Mesenchymal stem cell (in vitro differentiated cells and primary cell): ENCODE results near the gene B3GALT4.
A peak's percentile ranks its signal among the peaks of the same experiment; 100 is the strongest.

ENCODE experiments used
- DNase-seq: peaks from one replicate; pipeline ENCODE4 v3.0.0-alpha.2; 2013
- H2AFZ ChIP-seq: one replicate; pipeline ENCODE4 v1.6.1; 2013; ENCODE audit warnings: low read depth, mild to moderate bottlenecking, control low read depth, inconsistent platforms, low read length, moderate library complexity
- H2AK5ac ChIP-seq: 2 replicates; pipeline ENCODE4 v1.6.1; 2013; ENCODE audit warnings: low read length, moderate library complexity, mild to moderate bottlenecking, inconsistent platforms; ENCODE audit not compliant: severe bottlenecking
- H2BK120ac ChIP-seq: one replicate; pipeline ENCODE4 v1.6.1; 2013; ENCODE audit warnings: low read depth, mild to moderate bottlenecking, inconsistent platforms, low read length, moderate library complexity
- H2BK12ac ChIP-seq, 2 experiments: one replicate each; pipeline ENCODE4 v1.6.1; 2013; ENCODE audit warnings: inconsistent platforms in 2 of 2, low read length in 2 of 2, mild to moderate bottlenecking in 2 of 2, moderate library complexity in 2 of 2, control low read depth in 1 of 2
- H2BK15ac ChIP-seq: one replicate; pipeline ENCODE4 v1.6.1; 2013; ENCODE audit warnings: mild to moderate bottlenecking, low read depth, inconsistent platforms; ENCODE audit not compliant: poor library complexity, severe bottlenecking
- H2BK5ac ChIP-seq: 2 replicates; pipeline ENCODE4 v1.6.1; 2013; ENCODE audit warnings: low read depth, mild to moderate bottlenecking, low read length, control low read depth, inconsistent platforms; ENCODE audit not compliant: poor library complexity, severe bottlenecking
- H3K14ac ChIP-seq, 2 experiments: one replicate each; pipeline ENCODE4 v1.6.1; 2013; ENCODE audit warnings: inconsistent platforms in 2 of 2, low read length in 2 of 2, control low read depth in 1 of 2, mild to moderate bottlenecking in 1 of 2, moderate library complexity in 1 of 2
- H3K18ac ChIP-seq, 2 experiments: one replicate each; pipeline ENCODE4 v1.6.1; 2013; ENCODE audit warnings: inconsistent platforms in 2 of 2, low read length in 2 of 2, control low read depth in 1 of 2, low read depth in 1 of 2, mild to moderate bottlenecking in 1 of 2
- H3K23ac ChIP-seq, 2 experiments: one replicate each; pipeline ENCODE4 v1.6.1; 2013; ENCODE audit warnings: inconsistent platforms in 2 of 2, low read length in 2 of 2, mild to moderate bottlenecking in 2 of 2, moderate library complexity in 2 of 2, control low read depth in 1 of 2
- H3K27ac ChIP-seq: 2 replicates; pipeline ENCODE4 v1.5.1; 2013; ENCODE audit warnings: mild to moderate bottlenecking, moderate library complexity, low read length, control low read depth, inconsistent platforms; ENCODE audit not compliant: poor library complexity, severe bottlenecking
- H3K27me3 ChIP-seq, 2 experiments: 2 replicates each; pipeline versions ENCODE4 v1.6.1 to v1.7.0; 2013; ENCODE audit warnings: low read length in 2 of 2, mild to moderate bottlenecking in 2 of 2, moderate library complexity in 2 of 2, control low read depth in 1 of 2, inconsistent platforms in 1 of 2; ENCODE audit not compliant: control insufficient read depth in 1 of 2, insufficient read depth in 1 of 2
- H3K36me3 ChIP-seq, 2 experiments: 2 replicates each; pipeline versions ENCODE4 v1.6.1 to v1.7.0; 2013; ENCODE audit warnings: low read length in 2 of 2, control low read depth in 1 of 2, inconsistent platforms in 1 of 2, low read depth in 1 of 2, mild to moderate bottlenecking in 1 of 2; ENCODE audit not compliant: insufficient read depth in 2 of 2, control insufficient read depth in 1 of 2
- H3K4ac ChIP-seq, 2 experiments: one replicate each; pipeline ENCODE4 v1.6.1; 2013; ENCODE audit warnings: inconsistent platforms in 2 of 2, low read length in 2 of 2, mild to moderate bottlenecking in 2 of 2, moderate library complexity in 2 of 2, control low read depth in 1 of 2, low read depth in 1 of 2
- H3K4me1 ChIP-seq: 2 replicates; pipeline ENCODE4 v1.6.1; 2013; ENCODE audit warnings: low read depth, low read length, control low read depth; ENCODE audit not compliant: control insufficient read depth, insufficient read depth
- H3K4me2 ChIP-seq: 2 replicates; pipeline ENCODE4 v1.6.1; 2013; ENCODE audit warnings: low read length, mild to moderate bottlenecking, inconsistent platforms; ENCODE audit not compliant: poor library complexity, severe bottlenecking
- H3K4me3 ChIP-seq, 2 experiments: 2 replicates each; pipeline versions ENCODE4 v1.5.1 to v1.7.0; 2013; ENCODE audit warnings: low read length in 2 of 2, mild to moderate bottlenecking in 2 of 2, control low read depth in 1 of 2, low read depth in 1 of 2; ENCODE audit not compliant: insufficient read depth in 1 of 2
- H3K79me1 ChIP-seq: replicated peaks from 2 replicates; pipeline ENCODE4 v1.6.1; 2013; ENCODE audit warnings: mild to moderate bottlenecking, control low read depth, low read length, inconsistent platforms; ENCODE audit not compliant: poor library complexity, severe bottlenecking
- H3K9ac ChIP-seq: 2 replicates; pipeline ENCODE4 v1.7.0; 2013; ENCODE audit warnings: mild to moderate bottlenecking, low read length, moderate library complexity
- H3K9me3 ChIP-seq: 2 replicates; pipeline ENCODE4 v1.7.0; 2013; ENCODE audit warnings: mild to moderate bottlenecking, low read length; ENCODE audit not compliant: control insufficient read depth
- H4K8ac ChIP-seq: one replicate; pipeline ENCODE4 v1.6.1; 2013; ENCODE audit warnings: inconsistent platforms, mild to moderate bottlenecking, low read length, moderate library complexity
- H4K91ac ChIP-seq: one replicate; pipeline ENCODE4 v1.6.1; 2013; ENCODE audit warnings: mild to moderate bottlenecking, low read length, inconsistent platforms
- WGBS: methylation state at CpG from one replicate; pipeline ENCODE4 v1.1.7; 2013; ENCODE audit warnings: mixed read lengths; 5-methylcytosine and 5-hydroxymethylcytosine counted together

The B3GALT4 gene

DNA sequence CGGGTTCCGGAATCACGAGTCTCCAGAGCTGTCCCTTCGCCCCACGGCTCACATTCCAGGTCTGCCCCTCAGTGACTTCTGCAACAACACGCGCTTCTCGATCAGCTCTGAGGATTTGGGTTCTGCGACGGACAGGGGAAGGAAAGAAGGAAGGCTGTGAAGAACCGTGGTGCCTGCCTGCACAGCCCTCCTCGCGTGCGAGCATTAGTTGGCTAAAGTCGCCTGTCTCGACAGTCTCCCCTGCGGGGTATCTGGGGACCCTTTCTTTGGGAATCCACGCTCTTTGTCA lies 28.3 kb upstream of the B3GALT4 start:
- Histone ChIP-seq H2BK120ac (peak overlapping the region; percentile 74), H3K4ac (peak overlapping the region; percentile 27 to 87), H2BK15ac (no peak overlapping the region), H3K4me2 (peak overlapping the region; percentile 95), H3K23ac (peak overlapping the region in 1 of 2 experiments; percentile 75), H3K9ac (peak overlapping the region; percentile 88), H2AK5ac (no peak overlapping the region), H2BK12ac (peak overlapping the region; percentile 33 to 68), H3K4me1 (peaks cover 14% of the 10 kb centered on the region), H3K36me3 (peaks cover 9 to 14% of the 10 kb centered on the region in 2 experiments), H4K8ac (peak overlapping the region; percentile 71), H3K9me3 (no peaks in the 10 kb centered on the region), H3K79me1 (peaks cover 12% of the 10 kb centered on the region), H3K14ac (peak overlapping the region in 1 of 2 experiments; percentile 31), H2BK5ac (no peak overlapping the region), H2AFZ (peak overlapping the region; percentile 73), H3K18ac (peak overlapping the region; percentile 79 to 93), H3K27me3 (peaks cover 0 to under 1% of the 10 kb centered on the region in 2 experiments), H3K4me3 (peak overlapping the region; percentile 61 to 72), H3K27ac (peak overlapping the region; percentile 66), H4K91ac (peak overlapping the region; percentile 14)
- peak; percentile 80 for DNase-seq
- WGBS, result 7% methylated on average over 17 of the region's 18 CpGs

DNA sequence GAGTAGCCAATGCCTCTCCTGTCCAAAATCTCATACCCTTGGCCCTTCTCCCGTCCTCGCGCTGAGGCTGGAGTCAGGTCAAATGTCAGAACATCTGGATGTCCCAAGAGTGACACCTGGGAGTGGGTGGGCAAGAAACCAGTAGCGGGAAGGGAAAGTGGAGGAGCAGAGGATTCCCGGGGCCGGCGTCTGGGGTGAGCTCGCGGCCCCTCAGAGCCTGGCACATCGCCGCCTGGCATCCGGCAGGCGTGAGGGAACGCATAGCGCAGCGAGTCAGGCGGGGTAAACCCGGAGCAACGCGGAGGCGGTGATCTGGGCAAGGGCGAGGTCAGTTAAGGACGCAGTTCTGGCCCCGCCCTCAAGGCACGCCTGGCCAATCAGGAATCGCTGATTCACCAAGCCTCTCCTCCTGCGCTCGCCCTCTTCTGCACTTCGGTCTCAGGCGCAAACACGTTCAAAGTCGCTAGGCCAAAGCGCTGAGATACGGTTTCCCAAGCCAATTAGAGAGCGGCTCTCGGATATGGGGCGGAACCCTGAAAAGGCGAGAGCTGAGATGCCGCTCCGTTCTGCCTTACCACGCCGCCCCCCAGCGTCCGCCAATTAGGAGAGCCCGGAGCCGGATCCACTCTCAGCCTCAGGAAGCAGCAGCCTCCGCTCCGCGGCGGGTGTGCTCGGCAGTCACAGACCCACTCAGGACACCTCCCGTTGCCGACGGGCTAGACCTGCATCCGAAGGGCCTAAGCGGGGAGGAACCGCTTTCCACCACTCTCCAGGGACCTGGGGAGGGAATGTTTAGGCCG lies 27.8 kb upstream of the B3GALT4 start:
- Histone ChIP-seq H2AK5ac (peak overlapping the region; percentile 31), H2BK15ac (peak overlapping the region; percentile 87), H2BK5ac (no peak overlapping the region), H3K18ac (peak overlapping the region; percentile 93 to 96), H2BK120ac (peak overlapping the region; percentile 74), H3K14ac (peak overlapping the region in 1 of 2 experiments; percentile 94), H4K91ac (peak overlapping the region; percentile 96), H3K4me3 (peak overlapping the region; percentile 67 to 89), H3K4ac (peak overlapping the region; percentile 49 to 87), H4K8ac (peak overlapping the region; percentile 100), H3K4me2 (peak overlapping the region; percentile 95), H3K9me3 (no peaks in the 10 kb centered on the region), H3K36me3 (peaks cover 9 to 14% of the 10 kb centered on the region in 2 experiments), H3K27me3 (no peaks in the 10 kb centered on the region), H3K27ac (peak overlapping the region; percentile 97), H3K79me1 (peaks cover 12% of the 10 kb centered on the region), H3K4me1 (peaks cover 14% of the 10 kb centered on the region), H2BK12ac (peak overlapping the region; percentile 61 to 68), H2AFZ (peak overlapping the region; percentile 79), H3K23ac (peak overlapping the region in 1 of 2 experiments; percentile 75), H3K9ac (peak overlapping the region; percentile 97)
- DNase-seq, result peak; percentile 100
- under 1% methylated on average over 57 of the region's 58 CpGs for WGBS

DNA sequence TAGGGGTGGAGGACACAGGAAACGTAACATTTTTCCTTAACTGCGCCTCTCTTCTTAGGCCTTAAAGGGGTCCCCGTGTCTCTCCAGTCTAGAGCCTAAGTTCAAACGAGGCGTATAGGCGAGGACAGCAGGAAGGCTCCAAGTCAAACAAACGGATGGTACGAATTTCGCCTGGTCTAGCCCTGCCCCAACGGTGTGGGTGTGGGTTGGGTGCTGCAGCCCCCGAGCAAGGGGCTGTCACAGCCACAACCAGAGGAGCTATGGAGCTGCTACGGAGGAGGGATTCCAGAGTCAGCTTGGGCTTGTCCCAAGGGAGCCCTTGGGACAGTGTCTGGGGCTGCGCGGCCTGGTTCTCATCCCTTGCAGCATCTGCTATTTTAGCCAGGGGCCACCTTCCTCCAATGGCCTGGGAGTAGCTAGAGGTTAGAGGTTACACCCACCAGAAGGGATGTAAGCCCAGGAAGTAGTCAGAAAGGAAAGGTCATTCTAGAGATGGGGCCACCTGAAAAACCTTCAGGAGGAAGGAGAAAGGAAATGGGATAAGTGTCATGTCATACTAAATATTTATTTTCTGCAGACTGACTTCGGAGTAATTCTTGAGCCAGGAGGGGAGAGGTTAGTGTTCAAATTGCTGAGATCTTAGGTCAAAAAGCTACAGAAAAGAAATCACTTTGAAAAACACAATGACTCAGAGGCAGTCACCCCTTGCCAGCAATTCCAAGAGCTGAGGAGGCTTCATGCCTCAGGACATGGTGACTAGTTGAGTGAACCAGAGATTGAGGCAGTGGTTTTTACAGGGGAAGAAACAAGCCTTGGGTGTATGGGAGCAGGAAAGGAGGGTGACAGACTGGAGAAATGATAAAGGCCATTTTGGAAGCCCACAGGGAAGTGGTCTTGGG lies 26.9 kb upstream of the B3GALT4 start:
- peak overlapping the region; percentile 67 to 89 for H3K4me3 ChIP-seq
- H3K14ac ChIP-seq, result peak overlapping the region in 1 of 2 experiments; percentile 94
- peak overlapping the region; percentile 54 for H2AK5ac ChIP-seq
- peak overlapping the region; percentile 97 for H3K9ac ChIP-seq
- H3K27ac ChIP-seq, result peak overlapping the region; percentile 97
- H2BK12ac ChIP-seq, result peak overlapping the region; percentile 61 to 70
- H4K91ac ChIP-seq, result peak overlapping the region; percentile 96
- no peak overlapping the region for H2BK5ac ChIP-seq
- peaks cover 12% of the 10 kb centered on the region for H3K79me1 ChIP-seq
- H3K4me1 ChIP-seq, result peaks cover 14% of the 10 kb centered on the region
- peak overlapping the region; percentile 95 for H3K4me2 ChIP-seq
- H3K9me3 ChIP-seq, result no peaks in the 10 kb centered on the region
- peak overlapping the region; percentile 79 for H2AFZ ChIP-seq
- H2BK15ac ChIP-seq, result peak overlapping the region; percentile 87
- peak overlapping the region; percentile 49 to 56 for H3K4ac ChIP-seq
- H3K23ac ChIP-seq, result peak overlapping the region in 1 of 2 experiments; percentile 60
- peak overlapping the region; percentile 100 for H4K8ac ChIP-seq
- DNase-seq, result peak; percentile 80
- H3K36me3 ChIP-seq, result peaks cover 9 to 20% of the 10 kb centered on the region in 2 experiments
- H3K18ac ChIP-seq, result peak overlapping the region; percentile 93 to 96
- 18% methylated on average over 15 of the region's 15 CpGs for WGBS
- no peaks in the 10 kb centered on the region for H3K27me3 ChIP-seq
- peak overlapping the region; percentile 50 for H2BK120ac ChIP-seq
